HL-60 (cell line): ENCODE results near the gene PLAAT2.
A peak's percentile ranks its signal among the peaks of the same experiment; 100 is the strongest.

Experiments
- DNase-seq, 2 experiments: peaks; one replicate each; pipeline ENCODE4 v3.0.0-alpha.2; 2010 to 2020; ENCODE audit warnings: low read depth in 1 of 2, low spot score in 1 of 2
- H3K27ac ChIP-seq: fragments of 250-450 bp; sonication (Bioruptor Pico); replicated peaks from 2 replicates; pipeline ENCODE4 v1.5.1; 2020; ENCODE audit warnings: mild to moderate bottlenecking, moderate library complexity
- H3K27me3 ChIP-seq: fragments of 250-450 bp; sonication (Bioruptor Pico); 2 replicates; pipeline ENCODE4 v1.5.1; 2021; ENCODE audit warnings: mild to moderate bottlenecking, moderate library complexity; ENCODE audit not compliant: insufficient read depth, poor library complexity, severe bottlenecking
- H3K4me3 ChIP-seq: replicated peaks from 2 replicates; pipeline ENCODE4 v1.5.1; 2011; ENCODE audit warnings: mild to moderate bottlenecking, control low read depth, low read length; ENCODE audit not compliant: insufficient read depth
- CTCF ChIP-seq: IDR thresholded peaks from one replicate; pipeline ENCODE4 v1.5.1; 2011; ENCODE audit warnings: low read length, control low read depth, inconsistent platforms; ENCODE audit not compliant: insufficient read depth
- GABPA ChIP-seq: IDR thresholded peaks from 2 replicates; pipeline ENCODE4 v1.6.1; 2012; ENCODE audit warnings: low read depth
- POLR2AphosphoS5 ChIP-seq: IDR thresholded peaks from 2 replicates; pipeline ENCODE4 v1.6.1; 2012; ENCODE audit warnings: low read depth
- REST ChIP-seq: IDR thresholded peaks from 2 replicates; pipeline ENCODE4 v1.6.1; 2012; ENCODE audit warnings: low read depth; ENCODE audit not compliant: insufficient replicate concordance
- SPI1 ChIP-seq: IDR thresholded peaks from 2 replicates; pipeline ENCODE4 v1.6.1; 2012; ENCODE audit warnings: low read depth, mild to moderate bottlenecking, borderline replicate concordance

Gene PLAAT2

GRCh38 chr11:63508009-63508408 lies 55.2 kb downstream of the PLAAT2 start:
- peak overlapping the region; percentile 77 for H3K4me3 ChIP-seq
- TF ChIP-seq REST (no peak), POLR2AphosphoS5 (0 out of 2 replicates have a peak, but pooled peaks have one; percentile 26), CTCF (peak; percentile 77)
- peak overlapping the region; percentile 91; the same call in 1 of the 2 replicates for H3K27ac ChIP-seq
- no peaks in the 10 kb centered on the region for H3K27me3 ChIP-seq
- DNase-seq = peak in 1 of 2 experiments; percentile 83

GRCh38 chr11:63507511-63507910 lies 55.7 kb downstream of the PLAAT2 start:
- H3K4me3 ChIP-seq = peak overlapping the region; percentile 77
- TF ChIP-seq CTCF (no peak), GABPA (no peak), POLR2AphosphoS5 (no peak), SPI1 (no peak; the same call in 1 of the 2 replicates), REST (no peak)
- H3K27me3 ChIP-seq = no peaks in the 10 kb centered on the region
- DNase-seq = no peak
- peak overlapping the region; percentile 91 for H3K27ac ChIP-seq

- Histone ChIP-seq H3K27me3 (no peaks in the 10 kb centered on the region), H3K27ac (peak overlapping the region; percentile 91), H3K4me3 (peak overlapping the region; percentile 77)
- no peak for DNase-seq
- TF ChIP-seq GABPA (no peak), REST (no peak), SPI1 (no peak), CTCF (no peak), POLR2AphosphoS5 (no peak)
Measured at GRCh38 chr11:63506876-63507275, 56.3 kb downstream of the PLAAT2 start.
